MM.1S (cell line): ENCODE measurements around the gene CHST1.

Experiments used
- DNase-seq: peaks from one replicate; pipeline ENCODE4 v3.0.0-alpha.2; 2015
- H2AFZ ChIP-seq: fragments of 300-600 bp; sonication (generic); 2 replicates; pipeline ENCODE4 v1.6.0; 2016; ENCODE audit warnings: antibody characterized with exemption, low read length
- H3F3A ChIP-seq: fragments of 300-600 bp; sonication (generic); 2 replicates; pipeline ENCODE4 v1.6.1; 2016; ENCODE audit warnings: mild to moderate bottlenecking, antibody characterized with exemption, low read length, moderate library complexity, mixed read lengths; ENCODE audit not compliant: insufficient read depth
- H3K27ac ChIP-seq: fragments of 300-600 bp; sonication (generic); 2 replicates; pipeline ENCODE4 v1.5.1; 2016; ENCODE audit warnings: mild to moderate bottlenecking, low read length
- H3K27me3 ChIP-seq: fragments of 300-600 bp; sonication (generic); replicated peaks from 2 replicates; pipeline ENCODE4 v1.6.0; 2016; ENCODE audit warnings: low read length; ENCODE audit not compliant: insufficient read depth
- H3K36me3 ChIP-seq: fragments of 300-600 bp; sonication (generic); replicated peaks from 2 replicates; pipeline ENCODE4 v1.6.1; 2016; ENCODE audit warnings: mild to moderate bottlenecking, low read length, mixed read lengths; ENCODE audit not compliant: insufficient read depth
- H3K4me1 ChIP-seq: fragments of 300-600 bp; sonication (generic); 2 replicates; pipeline ENCODE4 v1.6.1; 2016; ENCODE audit warnings: low read length, mixed read lengths
- H3K4me2 ChIP-seq: fragments of 300-600 bp; sonication (generic); 2 replicates; pipeline ENCODE4 v1.6.0; 2016; ENCODE audit warnings: low read depth, low read length
- H3K4me3 ChIP-seq: fragments of 300-600 bp; sonication (generic); 2 replicates; pipeline ENCODE4 v1.5.1; 2016; ENCODE audit warnings: low read length, mixed read lengths
- H3K79me2 ChIP-seq: fragments of 300-600 bp; sonication (generic); 2 replicates; pipeline ENCODE4 v1.6.1; 2016; ENCODE audit warnings: mixed run types, low read length, mixed read lengths
- H3K9ac ChIP-seq: fragments of 300-600 bp; sonication (generic); 2 replicates; pipeline ENCODE4 v1.6.1; 2016; ENCODE audit warnings: low read length, mixed read lengths
- H3K9me2 ChIP-seq: fragments of 300-600 bp; sonication (generic); replicated peaks from 2 replicates; pipeline ENCODE4 v1.6.1; 2016; ENCODE audit warnings: mild to moderate bottlenecking, low read length, mixed read lengths; ENCODE audit not compliant: insufficient read depth
- H3K9me3 ChIP-seq: fragments of 300-600 bp; sonication (generic); replicated peaks from 2 replicates; pipeline ENCODE4 v1.6.1; 2016; ENCODE audit warnings: mild to moderate bottlenecking, low read length, mixed read lengths; ENCODE audit not compliant: insufficient read depth
- H4K20me1 ChIP-seq: fragments of 300-600 bp; sonication (generic); 2 replicates; pipeline ENCODE4 v1.6.1; 2016; ENCODE audit warnings: mild to moderate bottlenecking, low read length, moderate library complexity, mixed read lengths; ENCODE audit not compliant: insufficient read depth
- CTCF ChIP-seq: fragments of 300-600 bp; sonication (generic); IDR thresholded peaks from 2 replicates; pipeline ENCODE4 v1.5.1; 2016; ENCODE audit warnings: antibody characterized with exemption, low read length, mixed read lengths
- EZH2 ChIP-seq: fragments of 300-600 bp; sonication (generic); optimal IDR thresholded peaks from 2 replicates; pipeline ENCODE3; 2017; ENCODE audit warnings: low read depth, mild to moderate bottlenecking, antibody characterized with exemption, low read length, mixed read lengths
- EZH2phosphoT487 ChIP-seq: fragments of 300-600 bp; sonication (generic); IDR thresholded peaks from 2 replicates; pipeline ENCODE4 v1.6.1; 2018; ENCODE audit warnings: antibody characterized with exemption, low read length

The CHST1 gene

GRCh38 chr11:45688472-45689033 is 23.1 kb upstream of the CHST1 start:
- H4K20me1 ChIP-seq = no peaks in the 10 kb centered on the region
- H3F3A ChIP-seq = no peaks in the 10 kb centered on the region
- DNase-seq = no peak
- H3K4me2 ChIP-seq = no peak overlapping the region
- H3K4me3 ChIP-seq = no peak overlapping the region
- H3K4me1 ChIP-seq = no peaks in the 10 kb centered on the region
- no peaks in the 10 kb centered on the region for H3K9me2 ChIP-seq
- H2AFZ ChIP-seq = no peak overlapping the region
- H3K36me3 ChIP-seq = no peaks in the 10 kb centered on the region
- TF ChIP-seq CTCF (no peak), EZH2phosphoT487 (no peak), EZH2 (no peak)
- H3K27ac ChIP-seq = no peak overlapping the region
- no peak overlapping the region for H3K9ac ChIP-seq
- no peaks in the 10 kb centered on the region for H3K9me3 ChIP-seq
- H3K79me2 ChIP-seq = no peaks in the 10 kb centered on the region
- 0 out of 2 replicates have a peak, but pooled peaks cover 4% of the 10 kb centered on the region for H3K27me3 ChIP-seq

- H4K20me1 ChIP-seq = no peaks in the 10 kb centered on the region
- no peaks in the 10 kb centered on the region for H3F3A ChIP-seq
- H3K36me3 ChIP-seq = no peaks in the 10 kb centered on the region
- no peak overlapping the region for H3K4me3 ChIP-seq
- no peak for DNase-seq
- 0 out of 2 replicates have a peak, but pooled peaks cover 4% of the 10 kb centered on the region for H3K27me3 ChIP-seq
- no peak for TF ChIP-seq EZH2phosphoT487
- TF ChIP-seq CTCF = no peak
- TF ChIP-seq EZH2 = no peak
- H3K79me2 ChIP-seq = no peaks in the 10 kb centered on the region
- no peaks in the 10 kb centered on the region for H3K4me1 ChIP-seq
- H3K9me3 ChIP-seq = no peaks in the 10 kb centered on the region
- no peak overlapping the region for H2AFZ ChIP-seq
- no peak overlapping the region for H3K9ac ChIP-seq
- H3K4me2 ChIP-seq = no peak overlapping the region
- no peaks in the 10 kb centered on the region for H3K9me2 ChIP-seq
- no peak overlapping the region for H3K27ac ChIP-seq
Measured at GRCh38 chr11:45687836-45688235, 22.4 kb upstream of the CHST1 start.

GRCh38 chr11:45685964-45686537 is 20.6 kb upstream of the CHST1 start:
- H3K4me2 ChIP-seq = no peak overlapping the region
- DNase-seq = no peak
- TF ChIP-seq EZH2phosphoT487 (no peak), CTCF (no peak)
- no peaks in the 10 kb centered on the region for H3K9me2 ChIP-seq
- H3K9me3 ChIP-seq = no peaks in the 10 kb centered on the region
- H3F3A ChIP-seq = no peaks in the 10 kb centered on the region
- no peak overlapping the region for H3K27ac ChIP-seq
- H3K4me3 ChIP-seq = no peak overlapping the region
- H3K4me1 ChIP-seq = no peaks in the 10 kb centered on the region
- no peak overlapping the region for H3K9ac ChIP-seq
- 0 out of 2 replicates have a peak, but pooled peaks cover 13% of the 10 kb centered on the region for H3K27me3 ChIP-seq
- H2AFZ ChIP-seq = no peak overlapping the region
- no peaks in the 10 kb centered on the region for H4K20me1 ChIP-seq
- H3K79me2 ChIP-seq = no peaks in the 10 kb centered on the region
- no peaks in the 10 kb centered on the region for H3K36me3 ChIP-seq
